Liver (tissue), 9 donors: ENCODE measurements around the gene GAB2. TPM values are rescaled to one million over a fixed set of nuclear protein-coding genes. Genes with fewer than 3 reads are reported as not detected.

Experiments
- DNase-seq: peaks from one replicate; pipeline ENCODE4 v3.0.0-alpha.2; 2017; ENCODE audit warnings: low spot score
- H3K27ac ChIP-seq, 2 donors: one replicate each; pipeline ENCODE4 v1.7.0; 2013; ENCODE audit warnings: inconsistent platforms in 2 of 2, low read length in 2 of 2, control low read depth in 1 of 2, low read depth in 1 of 2, mild to moderate bottlenecking in 1 of 2
- H3K27me3 ChIP-seq, 4 donors: one replicate each; pipeline versions ENCODE4 v1.6.1 to v1.7.0; 2013; ENCODE audit warnings: low read length in 3 of 4, inconsistent platforms in 1 of 4, mild to moderate bottlenecking in 1 of 4, moderate library complexity in 1 of 4; ENCODE audit not compliant: control insufficient read depth in 4 of 4, insufficient read depth in 4 of 4
- H3K36me3 ChIP-seq, 4 donors: one replicate each; pipeline versions ENCODE4 v1.6.1 to v1.7.0; 2013; ENCODE audit warnings: low read length in 3 of 4, mild to moderate bottlenecking in 3 of 4, low read depth in 1 of 4, moderate library complexity in 1 of 4; ENCODE audit not compliant: control insufficient read depth in 4 of 4, insufficient read depth in 3 of 4
- H3K4me1 ChIP-seq, 4 donors: one replicate each; pipeline versions ENCODE4 v1.6.1 to v1.7.0; 2013; ENCODE audit warnings: low read length in 3 of 4, mild to moderate bottlenecking in 3 of 4, moderate library complexity in 1 of 4; ENCODE audit not compliant: control insufficient read depth in 4 of 4, insufficient read depth in 4 of 4
- H3K4me3 ChIP-seq, 3 donors: one replicate each; pipeline versions ENCODE4 v1.6.1 to v1.7.0; 2013; ENCODE audit warnings: low read length in 3 of 3, control low read depth in 1 of 3, low read depth in 1 of 3, mild to moderate bottlenecking in 1 of 3
- H3K9ac ChIP-seq, 2 donors: one replicate each; pipeline ENCODE4 v1.7.0; 2013; ENCODE audit warnings: low read length in 2 of 2, mild to moderate bottlenecking in 2 of 2, moderate library complexity in 2 of 2, control low read depth in 1 of 2, low read depth in 1 of 2
- H3K9me3 ChIP-seq, 4 donors: one replicate each; pipeline versions ENCODE4 v1.6.1 to v1.7.0; 2013; ENCODE audit warnings: low read length in 3 of 4; ENCODE audit not compliant: control insufficient read depth in 4 of 4
- CTCF ChIP-seq: fragments of 150-350 bp; IDR thresholded peaks from 2 replicates; pipeline ENCODE4 v1.5.1; 2017; ENCODE audit warnings: improper control_type of control experiment, low read depth, low read length; ENCODE audit not compliant: missing input control
- FOXA2 ChIP-seq: IDR thresholded peaks from 2 replicates; pipeline ENCODE4 v1.6.1; 2016; ENCODE audit warnings: antibody characterized with exemption
- JUND ChIP-seq, 2 donors: IDR thresholded peaks; 2 replicates each; pipeline ENCODE4 v1.6.1; 2016; ENCODE audit warnings: antibody characterized with exemption in 2 of 2
- MAX ChIP-seq: IDR thresholded peaks from 2 replicates; pipeline ENCODE4 v1.6.1; 2016; ENCODE audit warnings: antibody characterized with exemption
- NR2F2 ChIP-seq: IDR thresholded peaks from 2 replicates; pipeline ENCODE4 v1.6.1; 2016; ENCODE audit warnings: antibody characterized with exemption
- REST ChIP-seq: IDR thresholded peaks from 2 replicates; pipeline ENCODE4 v1.6.1; 2016; ENCODE audit warnings: antibody characterized with exemption, mild to moderate bottlenecking
- RXRA ChIP-seq, 2 donors: IDR thresholded peaks; 2 replicates each; pipeline ENCODE4 v1.6.1; 2017 to 2018; ENCODE audit warnings: antibody characterized with exemption in 2 of 2, mild to moderate bottlenecking in 1 of 2
- TAF1 ChIP-seq: conservative IDR thresholded peaks from 2 replicates; pipeline ENCODE4 v1.6.1; 2016; ENCODE audit warnings: antibody characterized with exemption, mild to moderate bottlenecking
- ZBTB33 ChIP-seq: IDR thresholded peaks from 2 replicates; pipeline ENCODE4 v1.6.1; 2016; ENCODE audit warnings: antibody characterized with exemption
- WGBS: extraction: QIAGEN DNeasy Blood & Tissue Kit; methylation state at CpG from one replicate; pipeline ENCODE4 v1.1.7; 2013; 5-methylcytosine and 5-hydroxymethylcytosine counted together
- polyA plus RNA-seq, 2 donors: library from polyadenylated mRNA; stranded (reverse) in 1 of 2; unstranded in 1 of 2; fragments of 200-250 nt in 1 of 2; fragments of >200 nt in 1 of 2; fragmentation: Nextera tagmentation in 1 of 2; extraction: Ambion mirVana in 1 of 2; gene quantifications; one replicate each; pipeline versions ENCODE4 v1.2.1 to v1.2.3, GENCODE V29; 2013 to 2015
- total RNA-seq, 2 donors: library from RNA; depleted of rRNA; stranded (reverse); fragments of >200 nt; gene quantifications; one replicate each; pipeline ENCODE4 v1.2.3, GENCODE V29; 2014
- donor health status: healthy.
- donor health status: healthy.
- donor health status: healthy.
- donor health status: healthy.
- donor health status: healthy.

Gene GAB2
- total and polyA plus RNA-seq, 4 donors: 1.3 to 3.6 (median 2.5) TPM

GRCh38 chr11:78200553-78200952 is 217.1 kb downstream of the GAB2 start (continued):
- TF ChIP-seq REST: no peak
- no peak for TF ChIP-seq NR2F2
- no peak for TF ChIP-seq FOXA2
- TF ChIP-seq TAF1: no peak

GRCh38 chr11:78200061-78200460 is 217.6 kb downstream of the GAB2 start:
- Histone ChIP-seq H3K4me3 (no peak overlapping the region), H3K9ac (no peak overlapping the region), H3K9me3 (no peaks in the 10 kb centered on the region), H3K4me1 (no peaks in the 10 kb centered on the region), H3K27me3 (no peaks in the 10 kb centered on the region), H3K36me3 (peaks cover 5 to 27% (median 10%) of the 10 kb centered on the region in 4 donors), H3K27ac (no peak overlapping the region)
- no peak for TF ChIP-seq REST
- no peak for TF ChIP-seq CTCF
- TF ChIP-seq JUND (IDR thresholded peaks at IDR 0.05): no peak
- no peak for TF ChIP-seq RXRA (IDR thresholded peaks at IDR 0.05)
- TF ChIP-seq MAX: no peak
- TF ChIP-seq ZBTB33: no peak
- no peak for DNase-seq
- 96% methylated on average over 4 of the region's 4 CpGs for WGBS
